Kasumi-1 (cell line): Measurements from ENCODE around the gene CHAF1A.

Source experiments
- DNase-seq, 2 experiments: peaks; one replicate each; lab custom pipeline; 2025; lab: John Stamatoyannopoulos, UW

Gene CHAF1A

GRCh38 chr19:4367336-4367723, 35.1 kb upstream of the CHAF1A start:
- no peak for DNase-seq

- no peak for DNase-seq
Observed at GRCh38 chr19:4367781-4368127, 34.7 kb upstream of the CHAF1A start.

GRCh38 chr19:4368128-4368820, 34.2 kb upstream of the CHAF1A start:
- DNase-seq: no peak

DNA sequence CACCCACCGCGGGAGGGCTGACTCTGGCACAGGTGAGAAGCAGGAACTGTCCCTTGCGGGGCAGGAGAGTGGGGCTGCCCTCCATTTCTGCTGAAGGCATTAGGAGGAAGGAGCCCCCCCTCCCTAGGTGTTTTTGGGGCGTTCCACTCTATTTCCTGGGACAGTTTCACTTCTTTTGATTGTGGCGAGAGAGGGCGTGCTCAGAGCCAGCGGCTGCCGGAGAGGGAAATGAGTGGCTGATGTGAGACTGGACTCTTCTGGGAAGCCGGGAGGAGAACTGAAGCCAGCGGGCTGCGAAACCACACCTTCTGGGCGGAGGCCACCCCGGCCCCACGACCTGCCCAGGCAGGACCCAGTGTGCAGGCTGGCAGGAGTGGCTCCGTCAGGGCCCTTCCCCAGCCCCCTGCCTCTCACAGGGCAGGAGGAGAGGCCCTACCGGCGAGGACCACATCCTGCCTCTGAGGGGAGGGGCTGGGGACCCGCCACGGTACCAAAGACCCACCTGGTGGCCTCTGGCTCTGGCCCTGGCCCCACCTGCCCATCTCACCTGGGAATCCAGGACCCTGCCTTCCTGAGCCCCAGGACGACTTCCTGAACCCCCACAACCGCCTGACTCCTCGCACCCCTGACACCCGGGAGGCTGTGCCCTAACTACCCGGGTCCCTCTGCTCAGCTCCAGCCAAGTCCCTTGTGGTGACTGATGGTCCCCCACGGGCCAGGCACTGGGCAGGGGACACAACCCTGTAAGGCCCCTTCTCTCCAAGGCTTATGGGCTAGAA, 33.1 kb upstream of the CHAF1A start:
- no peak for DNase-seq

- DNase-seq: peak; percentile 49 to 61
Observed at GRCh38 chr19:4369888-4370260, 32.6 kb upstream of the CHAF1A start.

- no peak for DNase-seq
Observed at GRCh38 chr19:4370418-4371041, 31.9 kb upstream of the CHAF1A start.

DNA sequence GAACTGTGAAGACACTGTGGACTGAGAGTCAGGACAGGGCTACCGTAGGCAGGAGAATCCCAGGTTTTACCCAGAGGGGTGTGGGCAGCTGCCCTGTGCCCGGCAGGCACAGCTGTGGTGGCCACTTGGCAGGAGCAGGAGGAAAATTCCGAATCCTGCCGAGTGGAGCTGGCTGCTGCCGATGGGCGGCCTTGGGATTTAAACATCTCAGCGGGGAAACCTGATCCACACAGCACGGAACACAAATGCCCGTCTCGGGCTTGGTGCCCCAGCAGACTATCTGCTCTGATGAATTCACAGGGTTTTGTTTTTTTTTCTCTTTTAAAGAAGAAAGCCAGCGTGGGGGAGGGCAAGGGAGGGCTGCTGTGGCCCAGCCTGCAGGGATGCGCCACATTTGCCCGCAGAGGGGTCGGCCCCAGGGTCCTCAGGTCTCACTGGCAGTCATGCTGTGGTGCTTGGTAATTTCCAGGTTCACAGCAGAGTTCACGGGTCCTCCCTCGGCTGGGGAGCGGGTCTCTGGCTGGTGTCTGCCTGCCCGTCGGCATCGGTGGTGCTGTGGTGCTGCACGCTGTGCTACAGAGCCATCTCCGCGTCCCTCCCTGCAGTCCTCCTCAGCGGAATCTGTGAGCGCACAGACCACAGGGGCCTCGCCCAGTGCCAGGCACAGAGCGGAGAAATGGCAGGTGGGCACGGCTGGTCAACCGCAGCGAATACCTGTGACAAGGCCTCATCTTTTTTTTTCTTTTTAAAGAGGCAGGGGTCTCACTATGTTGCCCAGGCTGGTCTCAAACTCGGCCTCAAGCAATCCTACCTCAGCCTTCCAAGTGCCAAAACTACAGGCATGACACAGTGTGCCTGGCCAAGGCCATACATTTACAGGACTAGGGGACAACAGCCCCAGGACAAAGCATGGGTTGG, 30.9 kb upstream of the CHAF1A start:
- no peak for DNase-seq

GRCh38 chr19:4372165-4373012, 30.1 kb upstream of the CHAF1A start:
- DNase-seq: no peak

- no peak for DNase-seq
Observed at GRCh38 chr19:4373013-4373367, 29.4 kb upstream of the CHAF1A start.

DNA sequence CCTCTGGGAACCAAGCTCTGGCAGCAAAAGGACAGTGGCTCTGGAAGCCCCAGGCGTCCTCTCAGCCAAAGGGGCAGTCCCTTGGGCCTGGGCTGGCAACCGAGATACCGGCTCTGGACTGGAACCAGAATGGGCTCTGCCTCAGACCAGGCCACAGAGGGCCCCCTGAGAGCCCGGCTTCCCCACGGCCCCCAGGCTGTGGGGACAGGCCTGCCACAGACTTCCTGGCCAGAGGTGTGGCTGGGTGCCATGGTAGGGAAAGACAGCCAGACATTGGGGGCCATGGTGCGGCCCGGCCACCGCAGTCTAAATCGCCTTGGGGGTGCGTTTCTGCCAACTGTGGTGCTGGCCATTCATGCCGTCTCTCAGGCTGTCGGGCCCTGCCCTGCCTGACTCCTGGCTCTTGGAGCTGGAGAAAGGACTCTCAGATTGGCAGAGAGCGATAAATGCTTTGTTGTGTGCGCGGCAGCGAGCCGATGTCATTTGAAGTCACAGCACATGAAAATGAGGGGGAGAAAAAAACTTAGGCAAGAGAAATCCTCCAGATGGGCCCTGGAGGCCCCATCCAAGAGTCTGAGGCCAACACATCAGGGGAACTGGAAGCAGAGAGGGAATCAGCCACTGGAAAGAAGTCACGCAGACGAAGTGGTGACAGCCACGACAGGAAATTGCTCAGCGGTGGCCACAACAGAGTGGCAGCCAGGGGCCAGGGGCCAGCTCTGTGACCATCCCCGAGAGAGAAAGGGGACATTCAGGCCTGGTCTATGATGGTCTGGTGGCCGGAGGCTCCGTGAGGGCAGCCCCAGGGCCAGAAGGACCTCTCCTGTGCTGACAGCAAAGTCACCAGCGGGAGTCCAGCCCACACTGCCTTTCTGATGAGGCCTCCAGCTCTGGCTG, 28.6 kb upstream of the CHAF1A start:
- peak; percentile 25 to 27 for DNase-seq

GRCh38 chr19:4374498-4375163, 27.8 kb upstream of the CHAF1A start:
- no peak for DNase-seq

- DNase-seq: peak; percentile 37 to 45
Observed at GRCh38 chr19:4375164-4376027, 27.0 kb upstream of the CHAF1A start.

DNA sequence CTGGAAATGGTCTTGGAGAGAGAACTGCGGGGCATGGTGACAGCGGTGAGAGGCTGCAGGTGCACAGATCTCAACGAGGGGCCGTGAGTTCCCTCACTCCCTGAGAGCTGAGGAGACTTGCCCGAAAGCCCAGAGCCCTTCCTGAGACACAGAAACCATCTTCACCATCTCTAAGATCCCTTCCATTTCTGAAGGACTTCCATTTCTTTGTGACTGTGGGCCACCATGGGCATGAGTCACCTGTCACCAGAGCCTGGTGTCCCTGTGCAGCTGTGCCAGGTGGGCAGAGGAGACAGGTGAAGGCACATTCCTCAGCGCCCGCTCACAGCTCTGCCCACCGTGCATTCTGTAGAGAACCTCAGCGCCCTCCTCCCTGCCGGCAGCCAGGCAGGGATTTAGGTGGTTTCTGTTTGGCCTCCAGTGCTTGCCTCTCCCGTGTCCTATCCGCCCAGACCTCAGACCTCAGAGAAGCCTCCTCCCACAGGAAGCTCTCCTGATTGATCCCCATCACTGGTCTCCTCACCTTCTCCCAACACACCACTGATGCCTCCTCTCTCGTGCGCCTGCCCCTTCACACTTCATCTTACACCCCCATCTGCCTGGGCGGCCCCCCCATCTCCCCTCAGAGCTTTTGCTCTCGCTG, 26.3 kb upstream of the CHAF1A start:
- DNase-seq: no peak

DNA sequence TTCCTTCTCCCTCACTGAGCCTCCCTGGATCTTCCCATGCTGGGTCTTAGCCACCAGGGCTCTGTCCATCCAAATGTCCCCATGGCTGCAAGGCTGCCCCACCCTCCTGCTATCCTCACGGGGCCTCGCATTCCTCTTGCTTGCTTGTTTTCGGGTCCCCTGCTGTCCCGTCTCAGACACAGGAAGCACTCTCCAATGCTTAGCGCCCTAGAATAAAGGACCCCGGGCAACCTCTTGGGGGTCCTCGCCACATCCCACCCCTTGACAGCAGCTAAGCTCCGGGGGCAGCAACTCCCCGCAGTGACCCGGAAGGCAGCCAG, 25.8 kb upstream of the CHAF1A start:
- no peak for DNase-seq

DNA sequence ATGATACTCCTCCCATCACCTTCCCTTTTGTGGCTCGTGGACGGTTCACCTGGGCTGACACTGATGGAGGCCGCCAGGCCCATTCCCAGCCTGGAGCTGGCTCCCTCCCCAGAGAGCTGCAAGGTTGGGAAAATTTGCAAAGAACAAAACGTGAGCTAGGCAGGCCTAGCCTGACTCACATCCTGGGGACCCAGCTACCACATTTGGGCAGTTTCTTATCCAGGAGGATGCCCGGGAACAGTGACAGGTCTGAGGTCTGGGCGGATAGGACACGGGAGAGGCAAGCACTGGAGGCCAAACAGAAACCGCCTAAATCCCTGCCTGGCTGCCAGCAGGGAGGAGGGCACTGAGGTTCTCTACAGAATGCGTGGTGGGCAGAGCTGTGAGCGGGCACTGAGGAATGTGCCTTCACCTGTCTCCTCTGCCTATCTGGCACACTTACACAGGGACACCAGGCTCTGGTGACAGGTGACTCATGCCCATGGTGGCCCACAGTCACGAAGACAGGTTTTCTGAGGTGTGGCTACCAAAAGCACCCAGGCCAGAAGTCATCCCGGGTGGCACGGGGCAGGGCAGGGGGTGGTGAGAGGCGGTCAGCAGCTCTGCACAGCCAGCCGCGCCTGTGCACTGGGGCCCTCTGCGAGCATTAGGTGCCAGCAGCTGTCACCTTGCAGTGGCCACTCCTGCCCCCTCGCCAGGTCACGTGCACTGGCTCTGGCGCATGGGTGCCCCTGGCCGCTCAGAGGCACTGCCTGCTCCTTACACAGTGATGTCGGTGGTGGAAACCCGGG, 25.3 kb upstream of the CHAF1A start:
- DNase-seq: no peak

GRCh38 chr19:4378886-4379285, 23.6 kb upstream of the CHAF1A start:
- DNase-seq: no peak

GRCh38 chr19:4379383-4380253, 22.8 kb upstream of the CHAF1A start:
- no peak for DNase-seq
